ENCODE measurements around the gene LIN37.

GRCh38 chr19:35767288-35768081, 19.1 kb downstream of the LIN37 start:
- TF ChIP-seq EGR1 (IDR thresholded peaks at IDR 0.05), result 0 out of 2 replicates have a peak, but pooled peaks have one; percentile 18
- TF ChIP-seq RAD21 (IDR thresholded peaks at IDR 0.05; ENCODE audit: low read depth), result peak; percentile 19; the same call in 1 of the 2 replicates
- TF ChIP-seq FOXM1 (IDR thresholded peaks at IDR 0.05; ENCODE audit: borderline replicate concordance, low read depth), result no peak
- TF ChIP-seq EP300 (IDR thresholded peaks at IDR 0.05; ENCODE audit: borderline replicate concordance), result no peak
- TF ChIP-seq TCF12 (IDR thresholded peaks at IDR 0.05; ENCODE audit: low read depth), result peak; percentile 62; the same call in 1 of the 2 replicates
- no peak for TF ChIP-seq CEBPB (IDR thresholded peaks at IDR 0.05)

All from Ishikawa (cell line).